HG03095 (cell line): Measurements from ENCODE around the gene SEPTIN8.
"Not testable (repeated sequence)": the region's sequence is repeated elsewhere in the genome, so short reads cannot be mapped to it uniquely, and the experiment has no call there.

Experiments
- ATAC-seq: cut with Tn5 transposase; IDR thresholded peaks from one replicate; pipeline ENCODE4 v1.9.1; 2021; ENCODE audit warnings: moderate library complexity; ENCODE audit not compliant: unreplicated experiment

Gene SEPTIN8

DNA sequence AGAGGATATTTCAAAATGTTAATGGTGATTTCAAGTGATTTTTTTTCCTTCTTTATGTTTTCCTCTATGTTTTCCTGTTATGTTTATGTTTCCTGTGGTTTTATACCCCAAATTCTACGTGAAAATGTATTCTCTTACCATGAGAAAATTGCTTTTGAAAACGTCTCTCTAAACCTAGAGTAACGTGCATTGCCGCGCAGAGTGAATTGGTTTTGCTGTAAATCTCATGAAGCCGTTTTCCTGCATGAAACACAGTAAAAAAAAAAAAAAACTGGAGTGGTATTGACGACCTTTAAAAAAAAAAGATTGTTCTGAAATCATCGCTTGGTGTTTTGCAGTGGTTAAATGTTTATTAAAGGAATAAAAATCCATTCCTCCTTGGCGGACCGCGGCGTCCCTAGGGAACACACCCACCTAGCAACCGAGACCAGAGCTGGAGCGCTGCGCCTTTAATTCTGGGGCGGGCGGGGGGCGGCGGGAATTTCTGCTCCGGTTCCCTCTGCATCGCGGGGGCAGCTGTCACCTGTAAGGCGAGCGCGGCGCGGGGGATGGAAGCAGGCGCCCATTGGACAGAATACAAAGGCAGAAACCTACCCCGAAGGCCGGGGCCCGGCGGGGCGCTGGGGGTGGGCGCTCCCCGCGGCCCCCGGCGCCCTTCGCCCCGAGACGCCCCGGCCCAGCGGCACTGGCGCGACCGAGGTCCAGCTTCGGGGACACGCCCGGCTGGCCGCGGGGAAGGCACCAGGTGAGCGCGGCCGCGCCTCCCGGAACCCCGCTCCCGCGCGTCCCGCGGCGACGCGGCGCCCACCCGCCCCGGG lies 36.0 kb upstream of the SEPTIN8 start, which contains the start of gene SOWAHA:
Gene SOWAHA (plus strand): TSS at position 522 of the 818 bp plus-strand sequence. CDS start 320 bp downstream, outside the sequence.
- no peak for ATAC-seq

DNA sequence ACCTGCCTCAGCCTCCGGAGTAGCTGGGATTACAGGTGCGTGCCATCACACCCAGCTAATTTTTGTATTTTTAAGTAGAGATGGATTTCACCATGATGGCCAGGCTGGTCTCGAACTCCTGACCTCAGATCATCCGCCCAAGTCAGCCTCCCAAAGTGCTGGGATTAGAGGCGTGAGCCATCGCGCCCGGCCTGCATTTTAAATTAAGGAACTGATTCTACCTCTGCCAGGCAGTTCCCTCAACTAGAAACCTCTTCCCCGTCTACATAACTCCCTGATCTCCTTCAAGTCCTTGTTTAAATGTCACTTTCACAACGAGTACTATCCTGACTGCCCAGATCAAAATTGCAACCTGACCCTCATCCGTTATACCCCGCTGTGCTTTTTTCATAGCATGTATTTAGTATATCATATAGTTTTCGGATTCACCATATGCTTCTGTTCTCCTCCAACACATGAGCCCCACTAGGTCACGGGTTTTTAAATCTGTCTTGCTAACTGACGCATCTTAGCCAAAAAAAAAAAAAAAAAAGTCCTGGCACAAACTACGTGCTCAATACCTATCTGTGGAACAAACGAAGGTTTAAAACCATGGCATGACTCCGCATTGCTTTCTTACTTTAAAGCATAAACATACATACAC lies 35.2 kb upstream of the SEPTIN8 start:
- no peak for ATAC-seq

DNA sequence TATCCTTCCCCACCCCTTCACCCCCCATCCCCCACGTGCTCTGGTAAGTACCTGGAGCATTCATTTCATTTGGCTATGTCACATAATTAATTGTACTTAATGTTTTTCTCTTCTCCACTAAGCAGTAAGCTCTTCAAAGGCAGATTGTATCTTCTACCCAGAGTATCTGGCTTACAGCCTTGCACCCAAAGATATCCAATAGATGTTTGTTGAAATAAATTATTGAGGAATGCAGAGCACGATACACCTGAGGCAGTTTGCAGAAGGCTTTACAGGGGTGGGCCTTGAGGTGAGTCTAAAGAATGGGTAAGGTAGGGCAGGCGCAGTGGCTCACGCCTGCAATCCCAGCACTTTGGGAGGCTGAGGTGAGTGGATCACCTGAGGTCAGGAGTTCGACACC lies 33.6 kb upstream of the SEPTIN8 start:
- ATAC-seq = no peak

DNA sequence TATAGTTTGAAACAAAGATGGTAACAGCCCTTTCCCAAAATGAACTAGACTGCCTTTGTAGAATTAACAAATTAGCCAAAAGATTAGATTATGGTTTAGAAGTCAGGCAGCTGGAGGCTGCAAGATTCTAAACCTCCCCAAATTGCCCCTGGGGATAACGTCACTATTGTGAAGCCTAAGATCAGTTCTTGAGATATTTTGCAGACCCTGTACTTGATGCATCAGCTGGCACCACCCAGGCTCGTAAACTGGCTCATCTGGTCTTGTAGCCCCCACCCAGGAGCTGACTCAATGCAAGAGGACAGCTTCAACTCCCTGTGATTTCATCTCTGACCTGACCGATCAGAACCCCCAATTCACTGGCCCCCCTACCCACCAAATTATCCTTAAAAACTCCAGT lies 31.8 kb upstream of the SEPTIN8 start:
- no peak for ATAC-seq

DNA sequence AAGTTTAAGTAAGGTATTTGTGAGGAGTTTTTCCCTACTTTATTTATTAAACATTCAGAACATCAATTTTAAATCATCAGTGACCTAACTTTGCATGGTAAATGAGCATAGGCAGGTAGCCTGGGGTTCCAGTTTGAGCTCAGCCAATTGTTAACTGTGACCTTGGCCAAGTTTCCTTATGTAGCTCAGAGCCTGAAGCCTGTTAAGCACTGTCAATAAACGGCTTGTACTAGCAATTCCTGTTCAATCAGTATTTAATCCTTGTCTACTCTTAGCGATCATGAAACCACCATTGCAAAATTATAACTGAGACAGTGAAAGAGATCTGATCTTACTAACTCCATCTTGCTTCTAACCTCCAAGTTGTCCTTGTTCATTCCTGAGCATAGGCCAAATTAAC lies 31.4 kb upstream of the SEPTIN8 start:
- ATAC-seq = no peak

DNA sequence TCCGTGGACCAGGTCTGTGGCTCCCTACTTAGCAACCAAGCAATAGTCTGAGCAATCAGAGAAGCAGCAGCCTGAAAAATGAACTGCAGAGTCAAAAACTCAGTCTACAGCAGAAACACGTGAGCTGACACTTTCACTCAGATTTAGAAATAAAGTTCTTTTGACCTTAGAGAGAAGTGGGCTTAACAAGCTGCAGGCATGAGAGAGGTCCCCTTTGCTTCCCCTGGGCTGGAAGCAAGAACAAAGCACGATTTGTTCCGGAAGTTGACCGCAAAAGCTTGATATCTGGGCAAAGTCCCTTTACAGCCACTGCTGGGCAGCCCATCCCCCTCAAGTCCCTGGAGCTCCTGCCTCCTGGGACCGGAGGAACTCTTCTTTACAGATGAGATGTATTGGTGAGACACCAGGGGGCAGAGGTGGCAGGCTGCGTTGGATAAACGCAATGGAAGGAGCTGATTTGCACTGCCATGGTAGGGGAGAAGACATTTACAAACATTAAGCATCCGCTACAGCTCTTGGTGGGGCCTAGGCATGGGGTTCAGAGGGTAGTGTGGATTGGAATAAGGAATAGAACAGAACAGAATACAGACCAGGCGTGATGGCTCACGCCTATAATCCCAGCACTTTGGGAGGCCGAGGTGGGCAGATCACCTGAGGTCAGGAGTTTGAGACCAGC lies 30.3 kb upstream of the SEPTIN8 start:
- ATAC-seq = no peak

DNA sequence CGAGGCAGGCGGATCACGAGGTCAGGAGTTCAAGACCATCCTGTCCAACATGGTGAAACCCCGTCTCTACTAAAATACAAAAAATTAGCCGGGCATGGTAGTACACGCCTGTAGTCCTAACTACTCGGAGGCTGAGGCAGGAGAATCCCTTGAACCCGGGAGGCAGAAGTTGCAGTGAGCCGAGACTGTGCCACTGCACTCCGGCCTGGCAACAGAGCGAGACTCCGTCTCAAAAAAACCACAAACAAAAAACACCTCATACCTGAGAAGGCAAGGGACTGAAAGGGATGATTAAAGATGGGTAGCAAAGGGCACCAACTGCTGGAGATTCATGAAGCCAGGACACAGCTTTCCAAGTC lies 29.7 kb upstream of the SEPTIN8 start:
- ATAC-seq = not testable (repeated sequence)

DNA sequence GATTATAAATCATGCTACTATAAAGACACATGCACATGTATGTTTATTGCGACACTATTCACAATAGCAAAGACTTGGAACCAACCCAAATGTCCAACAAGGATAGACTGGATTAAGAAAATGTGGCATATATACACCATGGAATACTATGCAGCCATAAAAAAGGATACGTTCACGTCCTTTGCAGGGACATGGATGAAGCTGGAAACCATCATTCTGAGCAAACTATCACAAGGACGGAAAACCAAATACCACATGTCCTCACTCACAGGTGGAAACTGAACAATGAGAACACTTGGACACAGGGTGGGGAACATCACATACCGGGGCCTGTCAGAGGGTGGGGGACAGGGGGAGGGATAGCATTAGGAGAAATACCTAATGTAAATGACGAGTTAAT lies 28.8 kb upstream of the SEPTIN8 start:
- not testable (repeated sequence) for ATAC-seq

DNA sequence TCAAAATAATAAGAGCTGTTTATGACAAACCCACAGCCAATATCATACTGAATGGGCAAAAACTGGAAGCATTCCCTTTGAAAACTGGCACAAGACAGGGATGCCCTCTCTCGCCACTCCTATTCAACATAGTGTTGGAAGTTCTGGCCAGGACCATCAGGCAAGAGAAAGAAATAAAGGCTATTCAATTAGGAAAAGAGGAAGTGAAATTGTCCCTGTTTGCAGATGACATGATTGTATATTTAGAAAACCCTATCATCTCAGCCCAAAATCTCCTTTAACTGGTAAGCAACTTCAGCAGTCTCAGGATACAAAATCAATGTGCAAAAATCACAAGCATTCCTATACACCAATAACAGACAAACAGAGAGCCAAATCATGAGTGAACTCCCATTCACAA lies 27.2 kb upstream of the SEPTIN8 start:
- not testable (repeated sequence) for ATAC-seq

DNA sequence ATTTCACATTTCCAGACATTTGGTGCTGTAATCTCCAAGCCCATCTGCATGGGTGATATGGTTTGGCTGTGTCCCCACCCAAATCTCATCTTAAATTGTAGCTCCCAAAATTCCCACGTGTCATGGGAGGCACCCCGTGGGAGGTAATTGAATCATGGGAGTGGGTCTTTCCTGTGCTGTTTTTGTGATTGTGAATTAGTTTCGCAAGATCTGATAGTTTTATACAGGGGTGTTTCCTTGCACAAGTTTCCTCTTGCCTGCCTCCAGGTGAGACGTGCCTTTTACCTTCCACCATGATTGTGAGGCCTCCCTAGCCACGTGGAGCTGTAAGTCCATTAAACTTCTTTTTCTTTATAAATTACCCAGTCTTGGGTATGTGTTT lies 25.6 kb upstream of the SEPTIN8 start:
- not testable (repeated sequence) for ATAC-seq

DNA sequence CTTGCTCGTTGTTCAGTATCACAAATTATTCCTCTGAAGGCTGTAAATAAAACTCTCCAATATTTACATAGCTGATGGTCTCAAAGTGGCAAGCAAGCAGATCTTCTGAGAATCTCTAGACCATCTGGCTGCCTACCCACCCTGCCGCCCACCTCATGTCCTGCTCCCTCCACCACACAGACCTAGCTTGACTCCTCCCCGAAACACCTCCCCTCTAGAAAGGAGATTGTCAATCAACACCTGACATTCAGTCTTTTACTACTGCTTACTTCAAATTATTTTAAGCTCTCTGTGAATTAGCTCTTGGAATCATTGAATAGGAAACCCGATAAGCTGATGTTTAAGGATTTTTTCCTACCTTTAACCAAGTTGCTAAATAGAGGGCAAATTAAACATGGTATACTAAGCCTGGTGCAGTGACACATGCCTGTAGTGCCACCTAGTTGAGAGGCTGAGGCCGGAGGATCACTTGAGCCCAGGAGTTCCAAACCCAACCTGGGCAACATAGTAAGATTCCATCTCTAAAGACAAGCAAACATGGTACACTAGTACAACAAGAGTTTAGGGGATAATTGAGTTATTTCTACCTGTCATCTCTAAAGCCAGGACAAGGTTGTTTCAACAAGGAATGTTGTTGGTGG lies 25.1 kb upstream of the SEPTIN8 start:
- ATAC-seq = no peak

DNA sequence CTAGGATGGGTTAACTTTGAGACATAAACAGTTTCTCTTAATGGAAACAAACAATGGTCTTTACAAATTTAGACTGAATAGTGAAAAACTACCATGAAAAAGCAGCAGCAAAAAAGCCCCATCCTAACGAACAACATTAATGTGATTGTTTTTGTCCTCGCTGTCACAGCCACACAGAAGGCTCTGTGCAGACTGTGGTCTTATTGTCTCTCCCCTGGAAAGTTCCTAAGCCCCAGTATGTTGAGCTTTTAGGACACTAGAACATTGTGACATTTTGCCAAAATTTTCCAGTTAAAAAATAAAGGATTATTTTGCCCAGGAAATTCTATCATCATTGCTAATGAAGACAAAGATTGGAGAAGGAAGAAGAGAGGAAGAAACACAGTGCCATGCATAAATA lies 23.5 kb upstream of the SEPTIN8 start:
- ATAC-seq = no peak

DNA sequence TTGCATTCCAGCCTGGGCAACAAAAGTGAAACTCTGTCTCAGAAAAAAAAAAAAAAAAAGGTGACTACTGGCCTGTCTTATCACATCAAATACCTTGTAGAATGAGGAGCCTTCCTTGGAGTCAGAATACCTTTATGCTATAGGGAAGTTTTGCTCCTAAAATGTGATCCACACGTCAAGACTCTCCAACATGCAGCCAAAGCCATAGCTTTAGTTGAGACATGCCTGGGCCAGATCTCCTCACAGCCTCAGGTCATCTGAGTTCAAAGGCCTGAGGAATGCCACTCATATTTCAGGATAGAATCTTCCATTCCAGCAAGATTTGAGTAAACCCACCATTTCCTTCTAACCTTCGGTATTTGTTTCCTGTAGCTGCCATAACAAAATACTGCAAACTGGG lies 22.4 kb upstream of the SEPTIN8 start:
- no peak for ATAC-seq

DNA sequence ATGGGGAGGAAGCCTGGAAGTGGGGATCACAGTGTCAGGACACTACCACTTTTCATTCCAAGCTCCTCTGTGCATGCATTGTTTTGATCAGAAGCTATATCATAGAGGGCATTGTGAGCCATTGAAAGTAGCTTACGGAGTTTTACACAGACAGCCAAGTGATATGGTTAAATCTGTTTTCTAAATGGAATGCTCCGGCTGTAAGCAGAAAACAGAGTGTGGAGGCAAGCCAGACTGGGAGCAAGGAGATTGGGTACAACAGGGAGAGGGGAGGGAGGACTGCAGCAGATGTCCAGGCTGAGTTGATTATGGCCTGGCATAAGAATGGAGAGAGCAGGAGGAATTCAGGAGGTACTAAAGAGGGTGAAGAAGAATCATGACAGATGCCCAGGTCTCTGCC lies 20.6 kb upstream of the SEPTIN8 start:
- ATAC-seq = no peak

DNA sequence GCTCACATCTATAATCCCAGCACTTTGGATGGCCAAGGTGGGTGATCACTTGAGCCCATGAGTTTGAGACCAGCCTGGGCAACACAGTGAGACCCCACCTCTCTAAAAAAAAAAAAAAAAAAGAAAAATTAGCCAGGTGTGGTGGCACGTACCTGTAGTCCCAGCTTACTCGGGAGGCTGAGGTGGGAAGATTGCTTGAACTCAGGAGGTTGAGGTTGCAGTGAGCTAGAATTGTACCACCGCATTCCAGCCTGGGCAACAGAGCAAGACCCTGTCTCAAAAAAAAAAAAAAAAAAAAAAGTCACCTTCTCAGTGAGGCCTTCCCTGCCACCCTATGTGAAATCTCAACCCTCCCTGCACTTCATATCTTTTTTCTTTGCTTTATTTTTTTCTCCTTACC lies 14.0 kb upstream of the SEPTIN8 start:
- no peak for ATAC-seq

DNA sequence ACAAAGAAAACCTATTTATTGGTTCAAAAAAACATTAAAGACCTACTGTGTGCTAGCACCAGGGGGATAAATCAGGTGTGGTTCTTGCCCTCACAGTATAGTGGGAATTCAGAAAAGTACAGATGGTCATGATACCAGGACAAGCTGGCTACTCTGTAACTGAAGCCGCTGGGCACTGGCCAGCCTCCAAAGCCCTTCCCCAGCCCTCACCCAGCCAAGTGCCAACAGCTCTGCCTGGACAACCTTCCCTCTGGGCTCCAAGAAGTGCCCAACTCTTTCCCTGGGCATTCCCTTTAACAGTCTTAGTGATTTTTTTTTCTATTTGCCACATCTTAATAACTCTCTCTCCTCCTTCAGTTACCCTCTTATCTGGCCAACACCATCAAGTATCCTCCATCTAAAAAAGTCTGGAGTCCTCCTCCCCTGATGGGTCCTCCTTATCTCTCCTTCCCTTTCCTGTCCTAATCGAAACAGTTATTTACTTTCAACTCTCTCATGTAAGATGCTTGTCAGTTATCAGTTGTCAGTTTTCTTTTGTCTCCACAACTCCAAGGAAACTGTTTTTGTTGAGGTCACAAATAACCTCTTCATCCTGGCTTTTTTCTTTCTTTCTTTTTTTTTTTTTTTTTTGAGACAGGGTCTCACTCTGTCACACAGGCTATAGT lies 13.3 kb upstream of the SEPTIN8 start:
- no peak for ATAC-seq

DNA sequence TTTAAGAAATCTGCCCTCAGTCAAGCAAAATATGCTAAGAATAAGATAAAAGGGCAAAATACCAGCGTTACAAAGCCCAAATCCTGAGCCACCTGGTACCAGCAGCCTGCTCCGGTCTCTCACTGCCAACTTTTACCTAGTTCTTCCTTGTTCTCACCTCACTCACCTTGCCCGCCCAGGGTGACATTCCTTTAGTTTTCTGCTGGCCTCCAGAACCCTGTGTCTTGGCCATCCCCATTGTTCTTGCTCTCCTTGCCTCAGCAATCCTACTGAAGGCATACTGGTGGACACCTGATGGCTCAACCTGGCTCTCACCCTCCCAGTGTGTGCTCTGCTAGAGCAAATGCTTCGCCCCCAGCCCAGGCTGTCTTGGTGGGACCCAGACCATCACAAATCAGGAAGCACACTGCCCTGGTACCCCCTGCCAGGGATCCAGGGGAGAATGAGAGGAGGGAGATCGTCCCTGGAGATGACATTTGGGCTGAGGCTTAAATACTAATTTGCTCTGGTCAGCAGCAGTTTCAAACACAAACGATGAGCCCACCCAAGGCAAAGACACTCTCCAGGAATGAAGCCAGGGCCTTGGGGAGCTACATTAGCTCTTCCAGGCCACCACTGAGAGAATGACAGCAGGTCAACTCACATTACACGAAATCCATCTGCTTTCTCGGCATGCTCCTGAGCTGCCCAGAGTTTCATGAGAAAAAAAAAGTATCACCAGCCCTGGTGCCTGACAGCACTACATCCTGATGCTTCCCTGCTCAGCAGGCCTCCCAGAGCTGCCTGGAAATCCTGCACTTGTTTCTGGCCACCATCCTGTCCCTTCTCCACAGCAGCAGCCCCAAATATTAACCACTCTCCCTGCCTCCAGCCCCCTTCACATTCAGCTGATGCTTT lies 12.2 kb upstream of the SEPTIN8 start:
- ATAC-seq = no peak

DNA sequence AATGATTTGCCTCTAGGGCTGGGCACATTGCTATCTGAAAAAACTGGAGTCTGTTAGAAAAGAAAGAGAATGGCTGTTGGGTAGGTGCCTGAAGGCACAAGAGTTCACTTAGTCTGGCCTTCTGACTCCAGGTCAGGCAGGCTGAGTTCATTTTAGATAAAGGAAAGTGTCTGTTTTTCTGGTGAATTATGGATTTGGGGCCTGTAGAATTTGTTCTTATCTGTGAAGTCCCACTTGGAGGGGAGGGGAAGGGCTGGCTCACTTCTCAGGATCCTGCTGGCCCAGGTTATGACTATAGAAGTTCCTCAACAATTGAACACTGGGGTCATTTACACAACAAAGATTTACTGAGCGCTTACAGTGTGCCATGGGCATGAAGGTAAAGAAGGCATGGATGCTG lies 11.5 kb upstream of the SEPTIN8 start:
- no peak for ATAC-seq

DNA sequence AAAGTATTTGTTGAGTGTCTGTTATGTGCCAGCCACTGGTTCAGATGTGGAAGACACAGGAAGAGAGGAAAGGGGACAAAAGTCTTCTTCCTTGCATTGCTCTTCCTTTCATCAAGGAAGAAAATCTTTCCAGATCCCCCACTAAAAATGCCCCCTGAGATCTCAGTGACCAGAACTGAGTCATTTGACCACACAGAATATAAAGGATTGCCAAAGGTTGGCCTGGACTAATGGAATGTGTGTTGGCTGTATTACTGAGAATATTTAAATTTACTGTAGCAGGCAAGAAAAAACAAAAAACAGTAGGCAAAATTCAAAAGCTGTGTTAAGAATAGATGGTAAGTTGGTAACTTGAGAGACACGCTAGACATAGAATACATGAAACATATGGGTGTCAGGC lies 10.0 kb upstream of the SEPTIN8 start:
- no peak for ATAC-seq

DNA sequence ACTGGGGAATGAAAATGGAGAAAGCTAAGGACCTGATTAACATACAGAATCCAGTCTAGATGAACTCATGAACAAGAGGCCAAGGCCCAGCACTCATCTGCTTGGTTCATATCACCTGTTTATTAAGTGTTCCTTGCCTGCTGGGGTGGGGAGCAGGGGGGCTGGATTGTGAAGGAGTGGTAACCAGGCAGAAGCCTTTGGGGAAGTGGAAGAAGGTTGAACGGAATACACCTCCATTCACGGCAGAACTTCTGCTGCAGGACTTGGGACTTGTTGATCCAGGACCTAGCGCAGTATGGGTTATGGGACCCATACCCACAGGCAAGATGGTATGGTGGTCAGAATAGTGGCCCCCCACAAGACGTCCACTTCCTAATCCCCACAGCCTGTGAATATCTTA lies 8.8 kb upstream of the SEPTIN8 start:
- ATAC-seq = no peak
